GM23248 (cell line): Measurements from ENCODE around the gene RUNX3.

Experiments
- EZH2 ChIP-seq: fragments of 200-600 bp; sonication (generic); IDR thresholded peaks from 2 replicates; pipeline ENCODE4 v1.6.1; 2018; ENCODE audit warnings: antibody characterized with exemption, mild to moderate bottlenecking; ENCODE audit not compliant: insufficient read depth, poor library complexity, severe bottlenecking
- EZH2phosphoT487 ChIP-seq: fragments of 200-600 bp; sonication (generic); IDR thresholded peaks from 2 replicates; pipeline ENCODE4 v1.6.1; 2018; ENCODE audit warnings: antibody characterized with exemption, moderate library complexity, mild to moderate bottlenecking, low read depth; ENCODE audit not compliant: insufficient read depth

DNA sequence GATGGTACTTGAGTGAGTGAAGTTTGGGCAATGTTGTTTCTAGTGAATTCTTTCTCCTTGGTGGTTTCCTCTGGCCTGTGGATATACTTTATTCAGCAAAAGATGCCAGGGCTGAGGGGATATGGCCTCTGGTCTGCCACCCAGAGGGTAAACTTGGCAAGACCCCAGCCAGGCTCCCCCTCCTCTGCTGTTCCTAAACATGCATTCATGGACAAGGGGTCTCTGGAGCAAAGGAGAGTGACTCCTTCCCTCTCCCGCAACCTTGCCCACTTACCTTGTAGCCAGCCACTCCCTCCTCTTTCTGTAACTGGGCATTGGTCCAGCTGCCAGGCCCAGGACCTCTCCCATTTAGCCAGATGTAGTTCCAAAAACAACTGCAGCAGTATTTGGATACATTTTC, 43.8 kb downstream of the RUNX3 start:
- TF ChIP-seq EZH2phosphoT487 (no peak), EZH2 (no peak)
